GM23338 (cell line): ENCODE data around the gene OPRL1. TPM values are rescaled to one million over a fixed set of nuclear protein-coding genes. Genes with fewer than 3 reads are reported as not detected.

Source experiments
- ATAC-seq: fragments of 200-7000 bp; cut with Tn5 transposase; 3 replicates; pipeline ENCODE4 v1.9.1; 2020
- DNase-seq: peaks from one replicate; pipeline ENCODE4 v3.0.0-alpha.2; 2015; ENCODE audit warnings: low spot score
- H2AFZ ChIP-seq: fragments of 200-600 bp; sonication (generic); 2 replicates; pipeline ENCODE4 v1.8.0; 2016; ENCODE audit warnings: antibody characterized with exemption, mild to moderate bottlenecking, moderate library complexity
- H3F3A ChIP-seq: fragments of 200-600 bp; sonication (generic); replicated peaks from 2 replicates; pipeline ENCODE4 v1.8.0; 2017; ENCODE audit warnings: antibody characterized with exemption, mixed run types, low read depth
- H3K27ac ChIP-seq: fragments of 200-600 bp; sonication (generic); 2 replicates; pipeline ENCODE4 v1.6.1; 2016; ENCODE audit warnings: low read depth
- H3K27me3 ChIP-seq: fragments of 200-600 bp; sonication (generic); 2 replicates; pipeline ENCODE4 v1.8.0; 2016; ENCODE audit warnings: mild to moderate bottlenecking, mixed run types, moderate library complexity; ENCODE audit not compliant: insufficient read depth
- H3K36me3 ChIP-seq: fragments of 200-600 bp; sonication (generic); 2 replicates; pipeline ENCODE4 v1.8.0; 2016; ENCODE audit warnings: mild to moderate bottlenecking; ENCODE audit not compliant: insufficient read depth
- H3K4me1 ChIP-seq: fragments of 200-600 bp; sonication (generic); 2 replicates; pipeline ENCODE4 v1.8.0; 2016; ENCODE audit warnings: mild to moderate bottlenecking, moderate library complexity; ENCODE audit not compliant: insufficient read depth
- H3K4me2 ChIP-seq: fragments of 200-600 bp; sonication (generic); 2 replicates; pipeline ENCODE4 v1.7.1; 2017; ENCODE audit warnings: mixed run types
- H3K4me3 ChIP-seq: fragments of 200-600 bp; sonication (generic); 2 replicates; pipeline ENCODE4 v1.6.1; 2016; ENCODE audit warnings: mixed run types
- H3K79me2 ChIP-seq: fragments of 200-600 bp; sonication (generic); replicated peaks from 2 replicates; pipeline ENCODE4 v1.8.0; 2017; ENCODE audit warnings: mild to moderate bottlenecking; ENCODE audit not compliant: insufficient read depth
- H3K9me2 ChIP-seq: fragments of 200-600 bp; sonication (generic); 2 replicates; pipeline ENCODE4 v1.8.0; 2017; ENCODE audit not compliant: insufficient read depth
- H4K20me1 ChIP-seq: fragments of 200-600 bp; sonication (generic); replicated peaks from 2 replicates; pipeline ENCODE4 v1.8.0; 2017; ENCODE audit warnings: mild to moderate bottlenecking; ENCODE audit not compliant: insufficient read depth
- H3K27ac Mint-ChIP-seq: 2 replicates; pipeline ENCODE4 v1.8.0; 2020; ENCODE audit warnings: inconsistent platforms, mild to moderate bottlenecking, moderate library complexity, mixed read lengths
- H3K27me3 Mint-ChIP-seq: 3 replicates; pipeline ENCODE4 v1.8.0; 2022; ENCODE audit warnings: low read depth, mild to moderate bottlenecking, moderate library complexity, mixed read lengths, inconsistent platforms; ENCODE audit not compliant: insufficient read depth, poor library complexity
- H3K36me3 Mint-ChIP-seq: 3 replicates; pipeline ENCODE4 v1.8.0; 2021; ENCODE audit warnings: low read depth, mild to moderate bottlenecking, inconsistent platforms, moderate library complexity, mixed read lengths
- H3K4me1 Mint-ChIP-seq: 3 replicates; pipeline ENCODE4 v1.8.0; 2020; ENCODE audit warnings: mild to moderate bottlenecking, inconsistent platforms, mixed read lengths
- H3K4me3 Mint-ChIP-seq: 3 replicates; pipeline ENCODE4 v1.8.0; 2021; ENCODE audit warnings: moderate library complexity, mild to moderate bottlenecking, inconsistent platforms, mixed read lengths
- H3K9me3 Mint-ChIP-seq: 3 replicates; pipeline ENCODE4 v1.8.0; 2020; ENCODE audit warnings: moderate library complexity, mild to moderate bottlenecking, inconsistent platforms, mixed read lengths
- ETS1 ChIP-seq: IDR thresholded peaks from 2 replicates; pipeline ENCODE4 v1.6.1; 2016; ENCODE audit warnings: antibody characterized with exemption
- EZH2 ChIP-seq: fragments of 200-600 bp; sonication (generic); IDR thresholded peaks from one replicate; pipeline ENCODE4 v1.8.0; 2017; ENCODE audit warnings: antibody characterized with exemption, mild to moderate bottlenecking, low read depth; ENCODE audit not compliant: unreplicated experiment
- EZH2phosphoT487 ChIP-seq: fragments of 200-600 bp; sonication (generic); IDR thresholded peaks from one replicate; pipeline ENCODE4 v1.8.1; 2018; ENCODE audit warnings: antibody characterized with exemption; ENCODE audit not compliant: unreplicated experiment
- JUNB ChIP-seq: IDR thresholded peaks from one replicate; pipeline ENCODE4 v1.6.1; 2016; ENCODE audit warnings: antibody characterized with exemption; ENCODE audit not compliant: unreplicated experiment
- ZNF114 ChIP-seq: fragments of 250-450 bp; sonication (Bioruptor Pico); IDR thresholded peaks from 2 replicates; pipeline ENCODE4 v1.5.0; 2020; ENCODE audit warnings: mild to moderate bottlenecking, moderate library complexity
- ZNF462 ChIP-seq: fragments of 250-450 bp; sonication (Bioruptor Pico); IDR thresholded peaks from 2 replicates; pipeline ENCODE4 v1.5.0; 2020; ENCODE audit warnings: mild to moderate bottlenecking, moderate library complexity
- polyA plus RNA-seq: library from polyadenylated mRNA; unstranded; fragments of >200 nt; fragmentation: Nextera tagmentation; extraction: Ambion mirVana; gene quantifications from 2 replicates; pipeline ENCODE4 v1.2.1, GENCODE V29; 2016
- total RNA-seq: library from RNA; depleted of rRNA; stranded (reverse); fragments of >200 nt; shearing (Covaris generic); gene quantifications from 2 replicates; pipeline ENCODE4 v1.2.3, GENCODE V29; 2014
- TF ChIP-seq, protein P1 (sequence below): IDR thresholded peaks from one replicate; pipeline ENCODE4 v1.6.1; 2018; ENCODE audit warnings: antibody characterized with exemption; ENCODE audit not compliant: unreplicated experiment
- TF ChIP-seq, protein P2 (sequence below), 2 experiments: fragments of 200-600 bp in 1 of 2; sonication (generic) in 1 of 2; conservative IDR thresholded peaks; 2 replicates each; pipeline versions ENCODE4 v1.5.1 to v1.6.1; 2016 to 2017; ENCODE audit warnings: antibody characterized with exemption in 2 of 2, low read depth in 2 of 2, mild to moderate bottlenecking in 2 of 2, moderate library complexity in 1 of 2

Gene OPRL1
- total and polyA plus RNA-seq, 2 experiments from 2014 or later = 0.27 to 1.1 TPM

DNA sequence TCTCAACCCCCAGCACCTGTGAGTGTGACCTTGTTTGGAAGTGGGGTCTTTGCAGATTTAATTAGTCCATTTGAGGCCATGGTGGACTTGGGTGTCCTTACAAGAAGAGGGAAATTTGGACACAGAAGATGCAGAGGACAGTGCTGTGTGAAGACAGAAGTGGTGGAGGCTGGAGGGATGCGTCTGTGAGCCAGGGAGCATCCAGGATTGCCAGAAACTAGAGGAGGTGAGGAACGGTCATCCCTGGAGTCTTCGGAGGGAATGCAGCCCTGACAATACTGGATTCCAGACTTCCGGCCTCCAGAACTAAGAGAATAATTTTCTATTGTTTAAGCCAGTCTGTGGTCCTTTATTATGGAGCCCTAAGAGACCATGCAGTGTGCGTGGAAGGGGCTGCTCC lies 50.4 kb downstream of the OPRL1 start (continued):
- TF ChIP-seq, protein P1, sequence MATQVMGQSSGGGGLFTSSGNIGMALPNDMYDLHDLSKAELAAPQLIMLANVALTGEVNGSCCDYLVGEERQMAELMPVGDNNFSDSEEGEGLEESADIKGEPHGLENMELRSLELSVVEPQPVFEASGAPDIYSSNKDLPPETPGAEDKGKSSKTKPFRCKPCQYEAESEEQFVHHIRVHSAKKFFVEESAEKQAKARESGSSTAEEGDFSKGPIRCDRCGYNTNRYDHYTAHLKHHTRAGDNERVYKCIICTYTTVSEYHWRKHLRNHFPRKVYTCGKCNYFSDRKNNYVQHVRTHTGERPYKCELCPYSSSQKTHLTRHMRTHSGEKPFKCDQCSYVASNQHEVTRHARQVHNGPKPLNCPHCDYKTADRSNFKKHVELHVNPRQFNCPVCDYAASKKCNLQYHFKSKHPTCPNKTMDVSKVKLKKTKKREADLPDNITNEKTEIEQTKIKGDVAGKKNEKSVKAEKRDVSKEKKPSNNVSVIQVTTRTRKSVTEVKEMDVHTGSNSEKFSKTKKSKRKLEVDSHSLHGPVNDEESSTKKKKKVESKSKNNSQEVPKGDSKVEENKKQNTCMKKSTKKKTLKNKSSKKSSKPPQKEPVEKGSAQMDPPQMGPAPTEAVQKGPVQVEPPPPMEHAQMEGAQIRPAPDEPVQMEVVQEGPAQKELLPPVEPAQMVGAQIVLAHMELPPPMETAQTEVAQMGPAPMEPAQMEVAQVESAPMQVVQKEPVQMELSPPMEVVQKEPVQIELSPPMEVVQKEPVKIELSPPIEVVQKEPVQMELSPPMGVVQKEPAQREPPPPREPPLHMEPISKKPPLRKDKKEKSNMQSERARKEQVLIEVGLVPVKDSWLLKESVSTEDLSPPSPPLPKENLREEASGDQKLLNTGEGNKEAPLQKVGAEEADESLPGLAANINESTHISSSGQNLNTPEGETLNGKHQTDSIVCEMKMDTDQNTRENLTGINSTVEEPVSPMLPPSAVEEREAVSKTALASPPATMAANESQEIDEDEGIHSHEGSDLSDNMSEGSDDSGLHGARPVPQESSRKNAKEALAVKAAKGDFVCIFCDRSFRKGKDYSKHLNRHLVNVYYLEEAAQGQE = no peak
- TF ChIP-seq ZNF114 = no peak
- no peak for TF ChIP-seq JUNB
- no peak for TF ChIP-seq EZH2phosphoT487

- no peaks in the 10 kb centered on the region for H4K20me1 ChIP-seq
- H3K4me1 ChIP-seq = no peaks in the 10 kb centered on the region; the same call in 1 of the 2 replicates
- no peak overlapping the region; the same call in 2 of the 3 replicates for H3K4me3 Mint-ChIP-seq
- DNase-seq = no peak
- H3K27ac Mint-ChIP-seq = no peak overlapping the region
- H3K4me1 Mint-ChIP-seq = peaks cover 3% of the 10 kb centered on the region; the same call in 2 of the 3 replicates
- no peak overlapping the region for H3K4me3 ChIP-seq
- no peak overlapping the region for H3K4me2 ChIP-seq
- no peaks in the 10 kb centered on the region for H3K36me3 Mint-ChIP-seq
- H3F3A ChIP-seq = no peaks in the 10 kb centered on the region
- H3K9me2 ChIP-seq = no peaks in the 10 kb centered on the region
- no peaks in the 10 kb centered on the region for H3K79me2 ChIP-seq
- ATAC-seq = no peak
- H3K27ac ChIP-seq = no peak overlapping the region
- no peak overlapping the region for H2AFZ ChIP-seq
- peaks cover 6% of the 10 kb centered on the region for H3K9me3 Mint-ChIP-seq
- no peaks in the 10 kb centered on the region for H3K27me3 ChIP-seq
- peaks cover 2% of the 10 kb centered on the region for H3K27me3 Mint-ChIP-seq
- no peaks in the 10 kb centered on the region for H3K36me3 ChIP-seq
- TF ChIP-seq, protein P2, sequence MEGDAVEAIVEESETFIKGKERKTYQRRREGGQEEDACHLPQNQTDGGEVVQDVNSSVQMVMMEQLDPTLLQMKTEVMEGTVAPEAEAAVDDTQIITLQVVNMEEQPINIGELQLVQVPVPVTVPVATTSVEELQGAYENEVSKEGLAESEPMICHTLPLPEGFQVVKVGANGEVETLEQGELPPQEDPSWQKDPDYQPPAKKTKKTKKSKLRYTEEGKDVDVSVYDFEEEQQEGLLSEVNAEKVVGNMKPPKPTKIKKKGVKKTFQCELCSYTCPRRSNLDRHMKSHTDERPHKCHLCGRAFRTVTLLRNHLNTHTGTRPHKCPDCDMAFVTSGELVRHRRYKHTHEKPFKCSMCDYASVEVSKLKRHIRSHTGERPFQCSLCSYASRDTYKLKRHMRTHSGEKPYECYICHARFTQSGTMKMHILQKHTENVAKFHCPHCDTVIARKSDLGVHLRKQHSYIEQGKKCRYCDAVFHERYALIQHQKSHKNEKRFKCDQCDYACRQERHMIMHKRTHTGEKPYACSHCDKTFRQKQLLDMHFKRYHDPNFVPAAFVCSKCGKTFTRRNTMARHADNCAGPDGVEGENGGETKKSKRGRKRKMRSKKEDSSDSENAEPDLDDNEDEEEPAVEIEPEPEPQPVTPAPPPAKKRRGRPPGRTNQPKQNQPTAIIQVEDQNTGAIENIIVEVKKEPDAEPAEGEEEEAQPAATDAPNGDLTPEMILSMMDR (conservative IDR thresholded peaks at IDR 0.05; ENCODE audit: low read depth in 2 of 2) = no peak
- TF ChIP-seq EZH2 = no peak
- no peak for TF ChIP-seq ETS1
- TF ChIP-seq, protein P1 = no peak
- no peak for TF ChIP-seq ZNF114
- TF ChIP-seq JUNB = no peak
- no peak for TF ChIP-seq ZNF462
These were observed 51.0 kb downstream of the OPRL1 start for GRCh38 chr20:64130876-64131275.
